Left cardiac atrium (tissue), 4 donors: Measurements from ENCODE around the gene MTHFD2L. TPM values are rescaled to one million over a fixed set of nuclear protein-coding genes. Genes with fewer than 3 reads are reported as not detected.

Experiments used
- ATAC-seq, 2 donors: fragments of 200-7000 bp; cut with Tn5 transposase; one replicate each; pipeline ENCODE4 v1.9.1; 2020; ENCODE audit warnings: mild to moderate bottlenecking in 2 of 2, moderate library complexity in 2 of 2
- DNase-seq: peaks from one replicate; pipeline ENCODE4 v3.0.0-alpha.2; 2020
- intact Hi-C, 2 donors: fragments of 100-400 bp; cut with DNase I; formaldehyde crosslinking; loops; one replicate each; pipeline versions ENCODE4 v1.14.1 to v1.15.1; 2022 to 2023
- total RNA-seq, 2 donors: library from RNA; stranded (reverse); fragmentation: NEBNext Ultra II Directional; extraction: Animal tissue kit (Norgen Biotek cat#: 25700); gene quantifications; one replicate each; pipeline ENCODE4 v1.2.1, GENCODE V29; 2021
- donor health status: DM: no; HTN: yes; CAD: no.
- donor health status: DM: no; HTN: yes; CAD: no; lungs with severe emphysema.
- donor health status: DM: yes; HTN: yes; CAD: no.
- donor health status: Dilated cardiomyopathy.

MTHFD2L gene
- total RNA-seq, 2 donors from 2014 or later, result 9.2 to 11.7 TPM

DNA sequence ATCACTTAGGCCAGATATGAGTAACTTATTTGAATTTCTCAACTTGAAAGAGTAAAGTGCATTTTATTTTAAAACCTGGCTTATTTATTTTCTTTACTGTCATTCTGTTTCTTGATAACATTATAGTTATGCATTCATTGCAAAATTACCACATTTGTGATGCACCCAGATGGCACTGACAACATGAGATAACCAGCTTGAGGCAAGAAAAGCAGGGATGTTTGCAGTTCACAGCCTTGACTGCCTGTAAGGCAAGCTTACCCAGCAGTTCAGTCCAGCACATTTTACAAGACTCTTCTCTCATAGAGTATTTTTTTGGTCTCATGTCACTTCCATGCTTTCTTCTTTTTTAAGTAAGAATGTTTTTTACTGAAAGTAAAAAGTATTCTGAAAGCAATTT is 125.0 kb downstream of the MTHFD2L start:
- ATAC-seq (no peak), DNase-seq (no peak)
- intact Hi-C loops, result no loop called here

DNA sequence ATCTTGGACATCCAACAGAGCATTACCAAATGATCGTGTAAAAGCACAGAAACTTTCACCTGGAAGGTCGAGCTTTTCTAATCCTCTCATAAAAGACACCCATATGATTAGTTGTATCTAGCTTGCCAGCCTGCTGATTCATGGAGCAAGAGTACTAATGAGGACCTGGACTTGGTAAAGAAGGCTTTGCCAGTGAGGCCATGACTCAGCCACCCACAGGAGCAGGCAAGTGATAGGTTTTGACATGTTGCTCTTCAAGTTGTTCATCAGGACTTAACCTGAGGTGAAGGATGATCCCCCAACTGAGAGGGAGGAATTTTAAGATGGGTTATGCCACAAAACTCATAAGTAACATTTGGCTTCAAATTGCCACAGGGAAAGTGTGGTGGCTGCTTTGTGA is 125.7 kb downstream of the MTHFD2L start:
- ATAC-seq, result peak in 1 of 2 donors; percentile 91
- intact Hi-C loops, result no loop called here
- DNase-seq, result no peak

DNA sequence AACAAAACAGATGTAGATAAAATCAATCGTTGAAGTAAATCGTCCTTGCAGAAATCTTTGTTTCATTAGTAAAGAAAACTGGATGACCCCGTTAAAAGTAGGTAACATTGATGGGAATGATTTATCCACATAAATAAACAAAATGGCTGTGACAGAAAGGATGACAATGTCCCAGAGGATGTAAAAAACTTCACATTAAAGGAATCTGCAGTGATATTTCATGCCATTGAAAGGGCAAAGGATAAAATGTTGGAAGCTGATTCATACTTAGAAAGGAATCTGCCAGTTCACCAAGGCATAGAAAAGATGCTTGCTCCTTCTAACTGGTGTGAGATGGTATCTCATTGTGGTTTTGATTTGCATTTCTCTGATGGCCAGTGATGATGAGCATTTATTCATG is 126.1 kb downstream of the MTHFD2L start:
- DNase-seq (no peak), ATAC-seq (no peak)
- intact Hi-C loops, result no loop called here

DNA sequence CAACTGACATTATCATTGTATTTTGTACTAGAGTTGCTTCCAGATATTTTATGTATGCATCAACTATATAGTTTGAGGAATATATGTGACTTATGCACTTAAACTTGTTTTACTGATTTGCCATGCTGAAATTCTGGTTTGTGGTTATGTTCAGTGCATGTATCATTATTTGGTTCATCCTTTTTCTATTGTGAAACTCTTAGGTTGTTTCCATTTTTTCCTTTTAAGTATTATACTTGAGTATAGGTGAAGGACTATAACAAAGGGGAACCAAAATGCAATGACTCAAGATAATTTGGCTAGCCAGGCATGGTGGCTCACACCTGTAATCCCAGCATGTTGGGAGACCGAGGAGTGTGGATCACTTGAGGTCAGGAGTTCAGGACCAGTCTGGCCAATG is 129.2 kb downstream of the MTHFD2L start:
- no peak for DNase-seq

DNA sequence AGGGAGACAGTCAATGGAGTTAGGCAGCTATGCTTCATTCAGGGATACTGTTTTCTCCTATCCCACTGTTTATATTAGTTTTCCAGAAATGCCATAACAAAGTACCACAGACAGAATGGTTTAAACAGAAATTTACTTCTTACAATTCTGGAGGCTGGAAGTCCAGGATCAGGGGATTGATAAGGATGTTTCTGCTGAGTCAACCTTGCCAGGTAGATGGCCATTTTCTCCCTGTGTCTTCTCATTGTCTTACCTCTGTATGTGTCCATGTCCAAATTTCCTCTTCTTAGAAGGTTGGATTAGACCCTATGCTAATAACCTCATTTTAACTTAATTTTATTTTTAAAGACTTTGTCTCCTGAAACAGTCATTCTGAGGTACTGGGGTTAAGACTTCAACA is 129.9 kb downstream of the MTHFD2L start:
- ATAC-seq (no peak), DNase-seq (no peak)
- intact Hi-C loops, result no loop called here

More for the DNA sequence above, 129.2 kb downstream of the MTHFD2L start:
- intact Hi-C loops, result no loop called here
- no peak for ATAC-seq

DNA sequence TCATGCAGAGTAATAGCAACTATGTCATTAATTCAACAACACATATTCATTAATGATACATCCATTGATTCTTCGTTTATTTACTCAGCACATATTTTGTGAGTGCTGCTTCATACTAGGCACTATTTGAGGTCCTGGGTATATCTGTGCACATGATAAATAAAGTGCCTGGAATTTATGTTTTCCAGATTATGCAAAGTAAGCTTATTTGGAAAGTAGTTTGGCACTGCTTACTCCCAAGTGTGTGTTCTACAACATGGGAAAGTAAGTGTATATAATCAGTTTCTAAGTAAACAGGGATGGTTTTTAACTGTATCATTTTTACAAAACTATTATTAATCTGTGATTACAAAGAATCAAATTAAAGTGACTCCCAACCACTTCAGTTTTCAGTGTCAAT is 133.6 kb downstream of the MTHFD2L start:
- DNase-seq (no peak), ATAC-seq (no peak)
- intact Hi-C loops, result no loop called here

DNA sequence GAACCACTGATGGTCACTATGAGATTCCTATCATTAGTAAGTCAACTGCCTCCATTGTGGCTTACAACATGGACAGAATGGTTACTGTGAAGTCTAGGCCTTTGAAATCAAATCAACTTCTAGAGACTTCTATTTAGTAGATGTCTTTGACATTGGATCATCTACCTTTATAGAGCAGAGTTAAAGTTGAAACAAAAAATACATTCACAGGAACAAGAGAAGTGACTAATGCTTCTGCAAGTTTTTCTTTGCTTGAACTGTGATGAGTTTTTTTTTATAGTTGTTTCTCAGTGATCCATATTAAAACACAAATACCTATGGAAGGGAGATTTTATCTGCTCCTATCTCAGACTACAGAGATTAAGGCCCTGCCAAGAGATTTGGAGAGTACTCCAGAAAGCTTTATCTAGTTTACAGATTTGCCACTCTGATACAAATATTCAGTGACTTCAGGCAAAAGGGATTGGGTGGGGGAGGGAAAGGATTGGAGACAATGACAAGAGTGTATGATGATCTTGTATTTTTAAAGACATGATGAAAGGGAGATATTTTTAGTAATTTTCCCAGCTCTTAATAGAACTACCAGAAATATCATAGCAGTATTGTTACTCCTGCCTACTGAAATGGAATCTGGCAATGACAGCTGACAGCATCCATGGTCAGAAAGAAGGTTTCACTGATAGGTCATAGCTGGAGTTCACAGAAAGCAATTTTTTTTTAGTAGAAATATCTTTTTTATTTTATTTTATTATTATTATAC is 134.4 kb downstream of the MTHFD2L start:
- no peak for ATAC-seq
- intact Hi-C loops, result no loop called here
- no peak for DNase-seq

DNA sequence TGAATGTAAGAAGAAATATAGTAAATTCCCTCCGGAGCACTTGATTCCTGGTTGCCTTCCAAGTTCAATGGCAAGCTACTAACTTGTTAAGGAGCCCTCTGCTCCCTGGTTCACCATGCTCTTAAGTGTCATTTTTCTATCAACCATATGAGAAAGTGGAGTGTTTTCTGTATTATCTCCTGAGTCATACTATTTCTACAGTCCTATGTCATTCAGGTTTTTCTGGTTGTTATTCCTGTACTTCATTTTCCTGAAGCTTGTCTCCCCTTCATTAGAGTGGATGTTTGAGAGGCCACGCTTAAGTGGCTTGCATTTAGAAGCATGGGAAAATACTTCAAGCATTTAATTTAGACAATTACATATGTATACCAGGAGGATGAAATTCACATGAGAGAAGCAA is 135.6 kb downstream of the MTHFD2L start:
- DNase-seq, result no peak
- ATAC-seq, result no peak
- intact Hi-C loops, result no loop called here

DNA sequence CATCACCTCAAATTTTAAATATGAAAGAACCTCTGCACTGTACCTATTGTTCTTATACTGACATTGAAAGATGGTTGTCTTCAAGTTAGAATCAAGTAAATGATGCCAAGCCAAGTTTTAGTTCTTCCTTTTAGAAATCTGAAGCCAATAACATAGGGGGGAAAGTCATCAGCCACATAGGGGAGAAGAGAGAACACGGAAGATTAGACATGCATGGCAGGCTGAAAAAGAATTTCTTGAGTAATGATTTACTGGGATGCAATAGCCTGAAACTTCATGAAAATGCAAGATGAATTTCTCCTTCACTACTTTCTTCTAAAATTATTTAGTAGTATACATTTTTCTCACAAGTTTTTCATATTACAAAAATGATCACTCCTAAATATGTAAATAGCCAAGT is 136.8 kb downstream of the MTHFD2L start:
- ATAC-seq (no peak), DNase-seq (no peak)
- intact Hi-C loops, result no loop called here

DNA sequence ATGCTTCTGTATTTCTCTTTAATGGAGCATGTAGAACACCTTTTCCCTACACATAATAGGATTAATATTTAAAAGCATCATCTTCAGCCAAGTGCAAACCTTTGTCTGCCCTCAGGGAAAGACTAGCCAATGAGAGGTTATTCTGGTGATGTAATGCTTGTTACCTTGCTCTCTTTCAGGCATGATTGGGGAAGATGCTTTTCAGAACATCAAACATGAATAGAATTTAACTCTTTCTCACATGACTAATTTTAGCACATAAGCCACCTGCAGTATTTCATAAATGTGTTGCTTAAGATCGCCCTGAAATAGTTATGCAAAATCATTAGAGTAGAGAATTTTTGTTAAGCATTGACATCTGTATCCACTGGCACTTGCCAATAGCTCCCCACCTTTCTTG is 139.6 kb downstream of the MTHFD2L start:
- intact Hi-C loops, result no loop called here
- ATAC-seq (no peak), DNase-seq (no peak)

DNA sequence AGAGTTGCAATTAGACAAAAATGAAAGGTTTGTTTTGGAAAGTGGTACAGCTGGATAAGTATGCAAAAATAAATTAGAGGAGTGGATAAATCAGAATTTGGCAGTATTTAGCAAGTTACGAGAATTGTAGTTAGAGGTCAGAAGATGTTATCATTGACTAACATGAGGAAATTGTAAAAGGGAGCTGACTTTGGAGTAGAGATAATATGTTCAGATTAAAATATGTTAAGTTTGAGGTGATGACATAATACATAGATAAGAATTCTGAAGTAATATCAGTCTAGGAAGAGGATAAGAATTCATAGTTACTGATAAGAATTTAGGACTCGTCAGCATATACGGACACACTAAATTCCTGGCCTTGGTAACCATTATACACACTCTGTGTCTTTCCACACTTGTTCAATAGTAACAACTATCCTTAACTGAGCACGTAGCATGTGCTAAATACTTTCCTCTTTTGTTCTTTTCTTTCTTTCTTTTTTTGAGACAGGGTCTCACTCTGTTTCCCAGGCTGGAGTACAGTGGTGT is 146.2 kb downstream of the MTHFD2L start:
- intact Hi-C loops, result no loop called here
- no peak for DNase-seq
- ATAC-seq, result peak in 1 of 2 donors; percentile 78

DNA sequence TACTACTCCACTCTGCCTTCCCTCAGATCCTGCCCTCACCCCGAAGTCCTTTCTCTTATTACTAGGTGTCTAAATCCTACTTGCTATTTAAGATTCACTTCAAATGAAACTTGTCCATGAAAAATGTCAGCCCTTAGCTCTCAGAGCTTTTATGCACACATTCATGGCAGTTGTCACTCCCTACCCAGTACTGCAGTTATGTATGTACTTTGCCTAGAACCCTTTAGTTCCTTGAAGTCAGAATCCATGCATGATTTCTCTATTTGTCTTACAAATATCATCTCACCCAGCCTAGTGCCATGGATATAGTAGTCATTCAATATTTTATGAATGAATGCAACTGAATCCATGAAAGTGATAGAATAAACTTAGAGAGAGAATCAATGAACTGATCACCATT is 147.1 kb downstream of the MTHFD2L start:
- DNase-seq (no peak), ATAC-seq (no peak)
- intact Hi-C loops, result loop anchor here in 1 of 2 donors (5.0 kb wide), 1 partner anchor 78 kb away; no protein-coding TSS in a partner anchor

DNA sequence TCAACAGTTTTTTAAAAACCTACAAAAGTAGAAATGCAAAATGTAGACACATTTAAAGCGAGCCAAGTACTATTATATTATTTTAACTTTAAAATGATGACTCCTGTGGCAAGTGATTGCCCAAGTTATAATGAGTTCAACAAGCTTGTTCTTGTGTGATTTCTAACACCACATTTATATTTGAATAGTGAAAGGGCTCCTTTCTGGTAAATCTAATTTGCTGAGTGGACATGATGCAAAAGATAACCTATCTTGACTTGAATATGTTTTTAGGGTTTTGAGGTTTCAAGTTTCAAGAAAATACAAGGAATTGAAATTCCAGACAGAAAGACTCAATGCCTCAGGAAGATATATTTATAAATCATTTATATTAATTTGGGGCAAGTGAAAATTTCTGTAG is 149.3 kb downstream of the MTHFD2L start:
- DNase-seq (no peak), ATAC-seq (no peak)
- intact Hi-C loops, result loop anchor here in 1 of 2 donors (5.0 kb wide), 1 partner anchor 80 kb away; no protein-coding TSS in a partner anchor

DNA sequence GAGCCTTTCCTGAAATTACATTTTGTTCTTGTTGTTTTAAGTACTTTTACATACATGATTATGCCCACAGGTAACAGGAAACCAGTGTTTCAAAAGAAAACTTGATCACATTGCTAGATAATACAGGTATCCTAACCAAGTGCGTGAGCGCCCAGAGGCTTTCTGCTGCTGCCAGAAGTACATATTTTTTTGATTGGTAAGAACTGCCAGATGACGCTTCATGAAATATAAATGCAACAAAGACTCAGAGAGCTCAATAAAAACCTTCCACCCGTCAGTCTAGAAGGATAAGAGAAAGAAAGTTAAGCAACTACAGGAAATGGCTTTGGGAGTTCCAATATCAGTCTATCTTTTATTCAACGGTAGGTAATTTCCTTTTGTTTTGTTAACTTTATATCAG is 150.3 kb downstream of the MTHFD2L start, which contains the start of gene EPGN:
Gene EPGN (plus strand): TSS at position 256 of the 400 bp plus-strand sequence. CDS start 64 bp downstream, at position 320.
- ATAC-seq, result peak in 1 of 2 donors; percentile 62
- intact Hi-C loops, result loop anchor here in 1 of 2 donors (5.0 kb wide), 1 partner anchor 81 kb away; no protein-coding TSS in a partner anchor
- DNase-seq, result no peak

DNA sequence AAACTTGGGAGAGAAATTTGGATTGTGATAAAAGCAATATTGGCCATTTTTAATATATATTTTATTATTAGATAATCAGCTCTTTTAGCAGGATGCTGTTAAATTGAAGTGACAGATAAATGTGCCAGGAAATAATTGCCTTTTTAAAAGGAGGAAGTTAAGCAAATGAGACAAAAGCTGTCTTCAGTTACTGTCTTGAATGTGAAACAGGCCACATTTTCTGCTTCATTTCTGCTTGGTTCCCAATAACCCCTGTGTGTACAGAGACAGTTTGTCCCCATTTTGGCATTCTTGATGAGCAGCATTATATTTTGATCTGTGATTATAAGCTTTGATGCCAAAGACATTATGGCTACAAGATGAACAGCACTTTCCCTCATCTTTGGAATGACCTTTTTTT is 151.3 kb downstream of the MTHFD2L start:
- DNase-seq (no peak), ATAC-seq (no peak)
- intact Hi-C loops, result loop anchor here in 1 of 2 donors (5.0 kb wide), 1 partner anchor 82 kb away; no protein-coding TSS in a partner anchor

DNA sequence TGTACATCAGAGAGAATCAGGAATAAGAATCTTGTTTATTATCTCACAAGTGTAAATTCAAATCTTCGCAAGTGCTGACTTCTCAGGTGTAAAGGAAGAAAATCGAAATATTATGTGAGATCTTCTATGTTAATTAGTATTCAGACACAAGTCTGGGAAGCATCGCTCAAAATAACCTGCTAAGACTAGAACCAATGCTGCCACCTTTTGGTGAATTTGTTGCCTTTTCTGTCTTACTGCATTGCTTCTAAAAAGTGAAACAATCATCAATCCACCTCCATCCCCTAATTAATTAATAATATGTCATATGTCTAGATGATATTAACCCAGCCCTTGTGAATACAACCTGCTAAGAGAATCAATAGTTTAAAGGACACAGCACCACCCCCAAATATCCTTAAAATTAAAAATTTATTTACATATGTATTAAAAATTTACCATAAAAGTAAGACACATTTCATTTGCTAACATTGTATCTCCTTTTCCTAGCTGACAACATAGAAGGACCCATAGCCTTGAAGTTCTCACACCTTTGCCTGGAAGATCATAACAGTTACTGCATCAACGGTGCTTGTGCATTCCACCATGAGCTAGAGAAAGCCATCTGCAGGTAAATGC is 153.9 kb downstream of the MTHFD2L start:
- intact Hi-C loops, result loop anchor here (5.0 kb wide), 2 partner anchors 85 to 120 kb away; no protein-coding TSS in a partner anchor
- ATAC-seq (peak in 1 of 2 donors; percentile 53), DNase-seq (no peak)

DNA sequence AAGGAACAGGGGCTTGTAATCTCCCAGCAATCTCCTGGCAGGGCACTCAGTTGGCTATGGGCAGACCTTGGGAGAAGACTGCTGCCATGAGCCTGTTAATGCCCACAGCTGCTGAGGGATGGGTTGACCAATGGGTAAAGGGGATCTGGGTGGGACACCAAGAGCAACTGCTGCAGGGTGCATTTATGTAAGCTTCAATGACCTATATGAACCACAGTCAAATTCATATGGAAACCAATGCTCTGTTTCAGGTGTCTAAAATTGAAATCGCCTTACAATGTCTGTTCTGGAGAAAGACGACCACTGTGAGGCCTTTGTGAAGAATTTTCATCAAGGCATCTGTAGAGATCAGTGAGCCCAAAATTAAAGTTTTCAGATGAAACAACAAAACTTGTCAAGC is 156.4 kb downstream of the MTHFD2L start:
- no peak for DNase-seq
- intact Hi-C loops, result loop anchor here (5.0 kb wide), 2 partner anchors 87 to 122 kb away; no protein-coding TSS in a partner anchor

DNA sequence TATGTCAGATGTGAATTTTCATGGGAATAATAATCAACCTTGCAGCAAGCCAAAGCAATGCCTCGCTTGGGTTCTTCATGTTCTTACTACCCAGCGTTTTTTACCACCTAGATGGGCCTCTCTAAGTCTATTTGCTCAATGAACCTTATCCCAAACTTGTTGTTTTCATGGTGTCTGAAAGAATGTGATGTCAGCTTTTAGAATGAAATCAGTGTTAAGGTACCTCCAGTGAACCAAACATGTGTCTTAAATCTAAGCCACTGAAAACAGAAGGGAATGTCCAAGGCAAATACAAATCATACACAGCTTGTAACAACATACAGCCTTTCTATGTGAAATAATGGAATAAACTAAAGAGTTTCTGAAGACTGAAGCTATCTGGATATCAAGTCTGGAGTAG is 157.0 kb downstream of the MTHFD2L start:
- DNase-seq, result no peak
- intact Hi-C loops, result loop anchor here (5.0 kb wide), 2 partner anchors 88 to 123 kb away; no protein-coding TSS in a partner anchor
- no peak for ATAC-seq

More for the DNA sequence above, 156.4 kb downstream of the MTHFD2L start:
- ATAC-seq, result no peak

DNA sequence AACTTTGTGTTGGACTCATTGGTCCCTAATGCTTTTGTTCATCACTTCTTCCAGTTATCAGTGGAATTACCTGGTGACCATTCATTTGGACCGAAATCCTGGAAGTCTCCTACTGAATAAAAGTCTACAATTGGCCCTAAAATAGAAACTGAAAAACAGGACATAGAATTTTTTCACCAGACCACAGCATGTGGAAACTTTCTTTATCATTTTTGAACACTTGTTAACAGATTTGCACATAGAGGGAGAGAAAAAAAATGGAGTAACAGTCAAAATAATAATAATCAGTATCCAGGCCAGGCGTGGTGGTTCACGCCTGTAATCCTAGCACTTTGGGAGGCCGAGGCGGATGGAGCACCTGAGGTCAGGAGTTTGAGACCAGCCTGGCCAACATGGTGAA is 157.5 kb downstream of the MTHFD2L start:
- DNase-seq, result no peak
- ATAC-seq, result no peak
- intact Hi-C loops, result no loop called here

DNA sequence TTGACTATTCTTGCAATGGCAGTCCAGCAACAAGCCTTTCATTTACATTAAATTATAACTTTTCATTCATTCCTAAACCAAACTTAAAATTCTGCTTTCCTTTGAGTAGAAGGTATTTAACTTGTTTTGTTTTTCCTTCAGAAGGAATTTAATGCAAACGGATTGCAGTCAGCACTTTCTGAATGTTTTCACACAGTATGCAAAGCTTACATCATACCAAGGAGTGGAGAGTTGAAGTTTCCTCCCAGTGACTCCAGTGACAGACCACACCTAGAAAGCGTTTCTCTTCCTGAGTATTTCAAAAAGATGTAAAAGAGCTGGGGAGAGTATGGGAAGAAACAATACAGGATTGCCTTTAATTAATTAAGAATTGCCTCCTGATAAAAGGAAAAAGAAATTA is 158.5 kb downstream of the MTHFD2L start:
- intact Hi-C loops, result no loop called here
- ATAC-seq (no peak), DNase-seq (no peak)
